HG02973 (cell line): ENCODE measurements around the gene HCST.
A peak's percentile ranks its signal among the peaks of the same experiment; 100 is the strongest.
"Not testable (repeated sequence)": the region's sequence is repeated elsewhere in the genome, so short reads cannot be mapped to it uniquely, and the experiment has no call there.

ENCODE experiments used
- ATAC-seq: cut with Tn5 transposase; IDR thresholded peaks from one replicate; pipeline ENCODE4 v1.9.1; 2021; ENCODE audit warnings: moderate library complexity; ENCODE audit not compliant: unreplicated experiment

HCST gene

DNA sequence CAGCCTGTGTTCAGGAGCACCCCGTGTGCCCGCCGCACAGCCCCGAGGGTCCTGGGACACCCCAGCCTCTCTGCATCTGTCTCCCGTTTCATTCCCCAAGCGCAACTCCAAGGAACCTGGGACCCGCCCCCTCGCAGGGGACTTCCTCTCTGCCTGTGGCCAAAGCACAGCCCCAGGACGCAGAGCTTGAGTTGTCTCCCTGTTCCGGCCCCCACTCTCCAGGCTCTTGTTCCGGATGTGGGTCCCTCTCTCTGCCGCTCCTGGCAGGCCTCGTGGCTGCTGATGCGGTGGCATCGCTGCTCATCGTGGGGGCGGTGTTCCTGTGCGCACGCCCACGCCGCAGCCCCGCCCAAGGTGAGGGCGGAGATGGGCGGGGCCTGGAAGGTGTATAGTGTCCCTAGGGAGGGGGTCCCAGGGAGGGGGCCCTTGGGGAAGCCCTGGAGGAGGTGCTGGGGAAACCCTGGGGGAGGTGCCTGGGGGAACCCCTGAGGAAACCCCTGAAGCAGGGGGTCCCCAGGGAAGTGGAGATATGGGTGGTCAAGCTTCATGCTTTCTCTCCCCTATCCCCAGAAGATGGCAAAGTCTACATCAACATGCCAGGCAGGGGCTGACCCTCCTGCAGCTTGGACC, 1.3 kb downstream of the HCST start:
- no peak for ATAC-seq

DNA sequence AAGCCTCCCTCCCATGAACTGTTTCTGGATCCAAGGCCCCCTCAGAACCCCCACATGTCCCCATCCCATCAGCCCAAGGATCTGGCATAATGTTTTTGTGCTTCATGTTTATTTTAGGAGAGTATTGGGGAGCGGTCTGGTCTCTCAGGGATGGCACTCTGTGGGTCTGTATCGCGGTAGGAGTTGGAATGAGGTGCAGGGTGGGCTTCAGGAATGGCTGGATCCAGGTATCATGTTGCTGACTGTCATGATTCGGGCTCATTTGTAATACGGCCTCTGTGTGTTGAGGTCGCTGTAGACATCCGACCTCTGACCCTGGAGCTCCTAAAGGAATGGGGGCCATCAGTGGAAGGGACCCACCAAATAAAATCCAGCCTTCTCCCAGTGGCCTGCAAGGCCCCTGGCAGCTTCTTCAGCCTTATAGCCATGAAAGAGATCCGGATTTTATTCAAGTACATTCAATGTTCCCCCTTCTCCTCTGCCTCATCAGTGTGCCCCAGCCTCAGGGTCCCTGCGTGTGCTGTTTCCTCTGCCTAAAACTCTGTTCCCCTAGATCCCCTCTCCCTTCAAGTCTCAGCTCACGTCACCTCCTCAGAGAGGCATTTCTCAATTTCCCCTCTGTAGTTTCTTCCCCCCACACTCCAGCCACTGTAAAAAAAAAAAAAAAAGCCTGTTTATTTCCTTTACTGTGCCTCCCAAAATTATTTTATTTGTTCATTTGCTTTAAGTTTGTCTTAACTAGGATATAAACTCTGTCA, 2.2 kb downstream of the HCST start:
- ATAC-seq: no peak

GRCh38 chr19:35905178-35905727, 2.9 kb downstream of the HCST start:
- ATAC-seq: no peak

- no peak for ATAC-seq
These were observed 5.0 kb downstream of the HCST start for GRCh38 chr19:35907377-35907745.

DNA sequence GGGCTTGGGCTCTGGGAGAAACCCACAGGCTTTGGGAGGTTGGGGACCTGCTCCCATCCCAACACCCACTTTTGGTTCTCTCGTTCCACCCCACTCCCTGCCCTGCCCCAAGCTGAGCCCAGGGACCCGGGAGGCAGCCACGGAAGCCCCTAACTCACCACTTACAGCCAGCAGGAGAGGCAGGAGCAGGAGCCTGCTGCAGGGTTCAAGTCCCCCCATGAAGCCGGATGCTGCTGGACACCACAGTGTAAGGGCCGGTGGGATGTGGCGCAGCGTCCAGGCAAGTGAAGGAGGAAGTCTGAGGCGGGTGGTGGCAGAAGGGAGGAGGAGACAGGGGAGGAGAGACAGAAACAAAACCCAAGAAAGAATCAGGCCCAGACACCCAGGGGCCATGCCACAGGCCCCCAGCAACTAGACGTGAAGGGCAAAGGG, 5.7 kb downstream of the HCST start, which contains the start of gene TYROBP:
TSS of gene TYROBP (minus strand) at position 286 of the 432 bp plus-strand sequence. CDS start at position 219, 67 bp downstream.
- ATAC-seq: no peak

DNA sequence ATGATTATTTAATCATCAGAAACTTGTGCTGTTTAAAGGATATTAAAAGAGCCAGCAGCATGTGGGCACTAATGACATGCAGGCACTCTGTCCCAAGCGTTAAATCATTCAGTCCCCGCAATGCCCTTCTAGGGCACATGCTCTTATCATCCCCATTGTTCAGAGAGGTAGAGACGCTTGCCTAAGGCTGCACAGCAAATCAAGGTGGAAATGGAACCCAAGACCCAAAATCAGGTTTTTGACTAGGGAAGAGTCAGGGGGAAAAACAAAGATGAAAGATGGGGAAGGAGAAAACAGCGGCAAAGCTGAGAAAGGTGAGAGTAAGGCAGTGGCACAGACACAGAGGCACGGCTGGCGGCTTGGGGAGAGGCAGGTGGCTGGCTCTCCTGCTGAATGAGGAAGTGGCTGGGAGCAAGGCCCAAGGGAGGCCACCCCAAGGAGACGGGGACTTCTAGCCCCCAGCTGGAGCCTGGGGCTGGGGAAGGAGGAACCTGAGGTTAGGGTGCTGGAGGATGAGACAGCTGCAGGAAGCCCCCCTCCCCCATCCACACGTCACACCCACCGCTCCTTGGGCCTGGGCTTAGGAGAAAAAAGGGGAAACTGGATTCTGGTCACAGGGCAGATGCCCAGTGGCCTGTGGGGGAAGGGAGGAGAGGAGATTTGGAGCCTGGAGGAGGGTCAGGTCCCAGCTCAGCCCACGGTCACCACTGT, 6.8 kb downstream of the HCST start:
- no peak for ATAC-seq

GRCh38 chr19:35909684-35910035, 7.3 kb downstream of the HCST start:
- no peak for ATAC-seq

DNA sequence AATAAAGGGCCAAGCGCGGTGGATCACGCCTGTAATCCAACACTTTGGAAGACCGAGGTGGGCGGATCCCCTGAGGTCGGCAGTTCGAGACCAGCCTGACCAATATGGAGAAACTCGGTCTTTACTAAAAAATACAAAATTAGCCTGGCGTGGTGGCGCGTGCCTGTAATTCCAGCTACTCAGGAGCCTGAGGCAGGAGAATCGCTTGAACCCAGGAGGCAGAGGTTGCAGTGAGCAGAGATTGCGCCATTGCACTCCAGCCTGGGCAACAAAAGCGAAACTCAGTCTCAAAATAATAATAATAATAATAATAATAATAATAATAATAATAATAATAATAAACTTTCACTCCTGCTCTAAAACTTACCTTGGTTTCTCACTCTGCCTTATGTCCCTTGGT, 8.0 kb downstream of the HCST start:
- ATAC-seq: not testable (repeated sequence)

DNA sequence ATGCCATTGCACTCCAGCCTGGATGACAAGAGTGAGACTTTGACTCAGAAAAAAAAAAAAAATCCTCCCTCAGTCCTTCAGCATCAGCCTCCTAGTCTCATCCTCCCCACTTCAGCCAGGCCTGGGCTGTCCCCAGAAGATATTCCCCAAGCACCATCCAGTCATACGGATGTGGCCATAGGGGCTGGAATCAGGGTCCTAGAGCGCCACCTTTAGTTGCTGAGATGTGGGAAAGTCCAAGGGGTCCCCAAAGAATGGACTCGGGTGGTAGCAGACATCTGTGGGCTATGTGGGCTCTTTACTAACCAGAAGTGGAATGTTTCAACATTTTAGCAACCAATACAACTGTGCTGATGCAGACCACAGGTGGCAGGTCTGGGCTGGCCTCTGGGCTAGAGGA, 8.8 kb downstream of the HCST start:
- ATAC-seq: no peak

DNA sequence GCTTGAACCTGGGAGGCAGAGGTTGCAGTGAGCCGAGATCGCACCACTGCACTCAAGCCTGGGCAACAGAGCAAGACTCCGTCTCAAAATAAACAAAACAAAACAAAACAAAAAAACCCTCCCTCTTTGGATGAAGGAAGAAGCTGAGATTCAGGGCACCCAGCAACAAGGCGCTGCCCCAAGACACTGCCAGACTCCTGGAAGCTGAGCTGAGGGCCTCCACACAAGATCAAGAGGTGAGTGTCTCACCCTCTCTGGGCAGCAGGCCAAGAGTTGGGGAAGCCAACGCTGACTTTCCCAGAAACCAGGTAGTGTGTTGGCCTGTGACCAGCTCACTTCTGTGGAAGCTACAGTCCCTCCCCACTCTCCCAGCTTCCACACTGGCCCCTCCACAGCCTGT, 9.5 kb downstream of the HCST start:
- no peak for ATAC-seq

- no peak for ATAC-seq
These were observed 11.3 kb downstream of the HCST start for GRCh38 chr19:35913589-35913988.

DNA sequence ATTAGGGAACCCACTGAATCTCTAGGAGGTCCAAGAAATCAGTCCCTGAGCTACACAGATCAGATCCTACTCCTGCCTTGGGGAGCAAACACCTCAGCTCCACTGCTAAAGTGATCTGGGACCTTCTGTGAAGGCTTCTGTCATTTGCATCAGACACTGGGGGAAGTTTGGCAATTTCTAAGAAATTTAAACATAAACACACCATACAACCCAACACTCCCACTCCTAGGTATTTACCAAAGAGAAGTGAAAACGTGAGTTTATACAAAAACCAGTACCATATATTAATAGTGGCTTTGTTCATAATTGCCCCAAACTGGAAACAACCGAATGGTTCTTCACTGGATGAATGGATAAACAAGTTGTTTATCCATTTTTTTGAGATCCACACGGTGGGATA, 13.1 kb downstream of the HCST start:
- ATAC-seq: no peak

DNA sequence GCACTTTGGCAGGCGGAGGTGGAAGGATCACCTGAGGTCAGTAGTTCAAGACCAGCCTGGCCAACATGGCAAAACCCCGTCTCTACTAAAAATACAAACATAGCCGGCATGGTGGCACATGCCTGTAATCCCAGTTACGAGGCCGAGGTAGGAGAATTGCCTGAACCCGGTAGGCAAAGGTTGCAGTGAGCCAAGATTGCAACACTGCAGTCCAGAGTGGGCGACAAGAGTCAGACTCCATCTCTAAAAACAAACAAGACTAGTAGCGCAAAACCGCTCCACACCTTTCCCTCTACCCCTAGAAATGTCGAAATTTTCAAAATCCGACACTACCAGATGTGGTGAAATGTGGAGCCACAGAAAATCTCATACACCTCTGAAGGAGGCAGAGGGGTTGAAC, 17.0 kb downstream of the HCST start:
- no peak for ATAC-seq

DNA sequence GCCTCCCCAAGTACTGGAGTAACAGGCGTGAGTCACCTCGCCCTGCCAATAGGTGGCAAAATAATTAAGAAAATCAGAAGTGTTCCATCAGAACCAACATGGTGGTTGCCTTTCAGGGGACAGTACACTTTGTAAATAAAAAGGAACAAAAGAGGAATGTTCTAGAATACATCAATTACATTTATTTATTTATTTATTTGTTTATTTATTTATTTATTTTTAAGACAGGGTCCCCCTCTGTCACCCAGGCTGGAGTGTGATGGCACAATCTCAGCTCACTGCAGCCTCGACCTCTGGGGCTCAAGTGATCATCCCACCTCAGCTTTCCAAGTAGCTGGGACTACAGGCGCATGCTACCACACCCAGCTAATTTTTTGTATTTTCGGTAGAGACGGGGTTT, 18.7 kb downstream of the HCST start:
- no peak for ATAC-seq

GRCh38 chr19:35925501-35925900, 23.2 kb downstream of the HCST start:
- no peak for ATAC-seq

- ATAC-seq: no peak
These were observed 26.2 kb downstream of the HCST start for GRCh38 chr19:35928507-35928906.

GRCh38 chr19:35929876-35930275, 27.5 kb downstream of the HCST start:
- ATAC-seq: no peak

- ATAC-seq: peak; percentile 86
These were observed 29.0 kb downstream of the HCST start for GRCh38 chr19:35931161-35931873.

- ATAC-seq: no peak
These were observed 29.5 kb downstream of the HCST start for GRCh38 chr19:35931874-35932202.

GRCh38 chr19:35932291-35932936, 30.1 kb downstream of the HCST start:
- no peak for ATAC-seq
